Mesendoderm (in vitro differentiated cells): ENCODE data around the gene WDR91.
A peak's percentile ranks its signal among the peaks of the same experiment; 100 is the strongest.

Experiments
- DNase-seq: peaks from one replicate; pipeline ENCODE4 v3.0.0; 2013
- H2AK5ac ChIP-seq: 2 replicates; pipeline ENCODE4 v1.6.1; 2013; ENCODE audit warnings: low read length, inconsistent platforms
- H2BK120ac ChIP-seq: 2 replicates; pipeline ENCODE4 v1.6.1; 2013; ENCODE audit warnings: low read depth, mild to moderate bottlenecking, low read length, moderate library complexity, mixed read lengths
- H2BK15ac ChIP-seq: replicated peaks from 2 replicates; pipeline ENCODE4 v1.6.1; 2013; ENCODE audit warnings: low read depth, mild to moderate bottlenecking, moderate library complexity
- H2BK5ac ChIP-seq: 2 replicates; pipeline ENCODE4 v1.6.1; 2013; ENCODE audit warnings: low read length, inconsistent platforms
- H3K18ac ChIP-seq: 2 replicates; pipeline ENCODE4 v1.6.1; 2013; ENCODE audit warnings: mild to moderate bottlenecking, low read length, mixed read lengths
- H3K23ac ChIP-seq: one replicate; pipeline ENCODE4 v1.6.1; 2013; ENCODE audit warnings: low read length
- H3K27ac ChIP-seq: 2 replicates; pipeline ENCODE4 v1.5.1; 2013; ENCODE audit warnings: low read depth, mild to moderate bottlenecking, inconsistent platforms, low read length, moderate library complexity
- H3K27me3 ChIP-seq: 2 replicates; pipeline ENCODE4 v1.6.1; 2013; ENCODE audit warnings: low read length, control low read depth, mild to moderate bottlenecking, inconsistent platforms; ENCODE audit not compliant: insufficient read depth, poor library complexity
- H3K36me3 ChIP-seq: 2 replicates; pipeline ENCODE4 v1.6.1; 2013; ENCODE audit warnings: low read length, inconsistent platforms; ENCODE audit not compliant: control insufficient read depth, insufficient read depth
- H3K4ac ChIP-seq: one replicate; pipeline ENCODE4 v1.6.1; 2013; ENCODE audit warnings: low read depth, mild to moderate bottlenecking, low read length, moderate library complexity
- H3K4me1 ChIP-seq: 2 replicates; pipeline ENCODE4 v1.6.1; 2013; ENCODE audit warnings: low read depth, low read length, inconsistent platforms; ENCODE audit not compliant: control insufficient read depth
- H3K4me2 ChIP-seq: 2 replicates; pipeline ENCODE4 v1.6.1; 2013; ENCODE audit warnings: low read length
- H3K4me3 ChIP-seq: 2 replicates; pipeline ENCODE4 v1.5.1; 2013; ENCODE audit warnings: mild to moderate bottlenecking, low read length
- H3K56ac ChIP-seq: one replicate; pipeline ENCODE4 v1.6.1; 2013; ENCODE audit warnings: low read length
- H3K79me1 ChIP-seq: 2 replicates; pipeline ENCODE4 v1.6.1; 2013; ENCODE audit warnings: low read length, inconsistent platforms
- H3K79me2 ChIP-seq: 2 replicates; pipeline ENCODE4 v1.6.1; 2013; ENCODE audit warnings: mild to moderate bottlenecking, low read length; ENCODE audit not compliant: control insufficient read depth, insufficient read depth
- H3K9ac ChIP-seq: 2 replicates; pipeline ENCODE4 v1.6.1; 2013; ENCODE audit warnings: low read length, inconsistent platforms
- H4K5ac ChIP-seq: one replicate; pipeline ENCODE4 v1.6.1; 2013; ENCODE audit warnings: low read length
- H4K8ac ChIP-seq: one replicate; pipeline ENCODE4 v1.6.1; 2013; ENCODE audit warnings: low read depth, mild to moderate bottlenecking, control low read depth, low read length, moderate library complexity
- WGBS: extraction: QIAGEN DNeasy Blood & Tissue Kit; methylation state at CpG from one replicate; pipeline ENCODE4 v1.1.7; 2013; ENCODE audit warnings: low lambda C conversion rate, missing lambda C conversion rate; ENCODE audit not compliant: insufficient coverage; ENCODE audit errors: extremely low coverage; 5-methylcytosine and 5-hydroxymethylcytosine counted together
- small RNA-seq: library from polyadenylated mRNA; stranded (forward); fragments of <200 nt; extraction: miRNeasy Mini kit (QIAGEN cat#:217004); gene quantifications from one replicate; pipeline ENCODE3, GENCODE V24; 2013; ENCODE audit not compliant: insufficient read depth

WDR91 gene

DNA sequence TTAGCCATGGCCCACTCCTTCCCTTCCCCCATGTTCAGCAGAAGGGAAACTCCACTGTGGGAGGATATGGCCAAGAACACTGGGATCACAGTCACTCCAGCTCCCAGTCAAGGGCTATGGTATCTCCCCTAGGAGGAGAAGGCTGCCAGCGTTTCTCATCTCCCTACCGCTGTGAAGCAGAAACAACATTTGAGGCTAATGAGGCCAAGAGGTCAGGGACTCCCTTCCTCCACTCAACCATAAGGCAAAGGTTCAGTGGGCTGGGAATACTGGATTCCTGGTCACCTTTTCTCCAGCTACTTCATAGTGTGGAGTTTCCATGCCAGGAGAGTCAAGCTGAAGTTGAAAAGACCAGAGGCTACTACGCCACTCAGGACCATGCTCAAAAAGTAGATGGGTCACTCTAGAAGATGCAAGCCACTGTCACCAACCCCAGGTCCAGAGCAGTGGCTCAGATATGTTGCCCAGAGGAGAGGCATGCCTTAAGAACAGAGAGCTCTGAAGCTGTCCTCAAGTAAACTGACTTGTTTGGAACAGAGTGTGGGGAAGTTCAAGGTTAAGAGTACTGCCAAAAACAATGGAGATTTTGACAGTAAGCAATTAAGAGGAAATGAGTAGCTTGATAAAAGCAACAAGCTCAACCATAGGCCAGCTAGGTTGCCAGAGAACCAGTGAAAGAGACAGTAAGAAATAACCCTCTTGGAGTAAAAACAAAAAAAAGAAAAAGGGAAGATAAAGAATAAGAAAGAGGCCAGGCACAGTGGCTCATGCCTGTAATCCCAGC lies 67.2 kb downstream of the WDR91 start:
- Histone ChIP-seq H3K18ac (no peak overlapping the region), H3K56ac (no peak overlapping the region), H2BK5ac (no peak overlapping the region), H4K5ac (no peak overlapping the region), H2BK120ac (no peak overlapping the region), H3K4me2 (no peak overlapping the region), H3K79me1 (no peaks in the 10 kb centered on the region), H4K8ac (no peak overlapping the region), H3K4me1 (no peaks in the 10 kb centered on the region), H3K79me2 (no peaks in the 10 kb centered on the region), H3K27ac (no peak overlapping the region), H3K4me3 (no peak overlapping the region), H3K36me3 (no peaks in the 10 kb centered on the region), H3K4ac (no peak overlapping the region), H3K23ac (no peak overlapping the region), H2BK15ac (no peak overlapping the region), H3K27me3 (no peaks in the 10 kb centered on the region), H2AK5ac (no peak overlapping the region), H3K9ac (no peak overlapping the region)
- WGBS: no CpG with 5 or more reads among the region's 3 CpGs
- DNase-seq: no peak

Small RNA genes lying within 50 kb of the gene (small RNA-seq; reads per million reads assigned to genes)
- gene MIR6509: 2.9 reads per million, percentile 43 among the genes with 10 or more reads in this experiment
